HepG2 (cell line): ENCODE data around the gene CD19. TPM values are rescaled to one million over a fixed set of nuclear protein-coding genes. Genes with fewer than 3 reads are reported as not detected.

ENCODE experiments used
- GLI4 ChIP-seq: sonication (generic); formaldehyde crosslinking; IDR thresholded peaks from 2 replicates; pipeline ENCODE4 v1.5.1; 2020; ENCODE audit warnings: missing genetic modification reagents, mild to moderate bottlenecking, moderate library complexity, borderline replicate concordance
- HNRNPK ChIP-seq: fragments of 200-400 bp; formaldehyde crosslinking; IDR thresholded peaks from 2 replicates; pipeline ENCODE4 v1.6.1; 2018; ENCODE audit warnings: low read length, low read depth, moderate library complexity, mild to moderate bottlenecking; ENCODE audit not compliant: poor library complexity, severe bottlenecking
- IKZF1 ChIP-seq: fragments of 450-650 bp; IDR thresholded peaks from 2 replicates; pipeline ENCODE4 v1.7.1; 2016
- KAT7 ChIP-seq: IDR thresholded peaks from 2 replicates; pipeline ENCODE4 v1.6.1; 2018; ENCODE audit warnings: borderline replicate concordance, missing compliant biosample characterization
- KAT8 ChIP-seq: IDR thresholded peaks from 2 replicates; pipeline ENCODE4 v1.6.1; 2016; ENCODE audit warnings: missing genetic modification reagents, missing compliant biosample characterization
- MIXL1 ChIP-seq: IDR thresholded peaks from 2 replicates; pipeline ENCODE4 v1.6.1; 2016
- MTF2 ChIP-seq: sonication (generic); formaldehyde crosslinking; IDR thresholded peaks from 2 replicates; pipeline ENCODE4 v1.5.0; 2020; ENCODE audit warnings: missing genetic modification reagents, borderline replicate concordance
- NR2F2 ChIP-seq: IDR thresholded peaks from 2 replicates; pipeline ENCODE4 v1.6.1; 2012; ENCODE audit warnings: low read depth, inconsistent platforms, borderline replicate concordance
- RORA ChIP-seq: sonication (generic); formaldehyde crosslinking; IDR thresholded peaks from 2 replicates; pipeline ENCODE4 v1.5.0; 2020; ENCODE audit warnings: mild to moderate bottlenecking, missing genetic modification reagents, moderate library complexity
- SIN3A ChIP-seq: IDR thresholded peaks from 2 replicates; pipeline ENCODE4 v1.6.1; 2011; ENCODE audit warnings: low read depth, mild to moderate bottlenecking, control low read depth, low read length, borderline replicate concordance
- SMAD3 ChIP-seq: sonication (generic); formaldehyde crosslinking; IDR thresholded peaks from 2 replicates; pipeline ENCODE4 v1.4.0; 2020; ENCODE audit warnings: missing genetic modification reagents
- SP5 ChIP-seq: IDR thresholded peaks from 2 replicates; pipeline ENCODE4 v1.6.1; 2016; ENCODE audit warnings: low read depth, borderline replicate concordance
- SYNCRIP ChIP-seq: fragments of 200-400 bp; formaldehyde crosslinking; IDR thresholded peaks from 2 replicates; pipeline ENCODE4 v1.6.1; 2018; ENCODE audit warnings: mild to moderate bottlenecking, low read depth, low read length; ENCODE audit not compliant: insufficient read depth
- U2AF1 ChIP-seq: fragments of 200-400 bp; formaldehyde crosslinking; optimal IDR thresholded peaks from 2 replicates; pipeline ENCODE3; 2017; ENCODE audit warnings: mild to moderate bottlenecking, low read depth, low read length
- ZFP90 ChIP-seq: sonication (generic); formaldehyde crosslinking; IDR thresholded peaks from 2 replicates; pipeline ENCODE4 v1.8.0; 2022; ENCODE audit warnings: missing genetic modification reagents, mild to moderate bottlenecking, inconsistent platforms, borderline replicate concordance
- ZNF20 ChIP-seq: sonication (generic); formaldehyde crosslinking; IDR thresholded peaks from 2 replicates; pipeline ENCODE4 v1.4.0; 2020; ENCODE audit warnings: mild to moderate bottlenecking, moderate library complexity, missing genetic modification reagents
- ZNF3 ChIP-seq: IDR thresholded peaks from 2 replicates; pipeline ENCODE4 v1.7.0; 2017; ENCODE audit warnings: inconsistent platforms
- ZNF337 ChIP-seq: sonication (generic); formaldehyde crosslinking; IDR thresholded peaks from 2 replicates; pipeline ENCODE4 v1.5.1; 2020; ENCODE audit warnings: missing genetic modification reagents, low read depth, mild to moderate bottlenecking, borderline replicate concordance
- ZNF432 ChIP-seq: sonication (generic); formaldehyde crosslinking; IDR thresholded peaks from 2 replicates; pipeline ENCODE4 v1.5.0; 2020; ENCODE audit warnings: missing genetic modification reagents, mild to moderate bottlenecking, borderline replicate concordance
- ZNF446 ChIP-seq: sonication (generic); formaldehyde crosslinking; IDR thresholded peaks from 2 replicates; pipeline ENCODE4 v1.5.0; 2020; ENCODE audit warnings: mild to moderate bottlenecking, missing genetic modification reagents
- ZNF644 ChIP-seq: IDR thresholded peaks from 2 replicates; pipeline ENCODE4 v1.6.1; 2016; ENCODE audit warnings: low read depth
- polyA plus RNA-seq, 8 experiments: library from polyadenylated mRNA; depleted of rRNA in 3 of 8; stranded (reverse) in 7 of 8; unstranded in 1 of 8; fragments of >200 nt; fragmentation: Illumina TruSeq in 4 of 8; extraction: Trizol in 4 of 8; gene quantifications; 2 replicates each; pipeline versions ENCODE4 v1.2.1 to v1.2.3, GENCODE V29; 2011 to 2016; ENCODE audit warnings: low read depth in 4 of 8, missing spikeins in 1 of 8, mixed read lengths in 1 of 8; ENCODE audit not compliant: insufficient read depth in 1 of 8
- total RNA-seq, 5 experiments: library from RNA; depleted of rRNA; stranded (reverse); fragments of >200 nt; fragmentation: Illumina TruSeq; extraction: Trizol; gene quantifications; 2 replicates each; pipeline ENCODE4 v1.2.3, GENCODE V29; 2016; ENCODE audit warnings: low read depth in 1 of 5
- TF ChIP-seq, protein P1 (sequence below): sonication (generic); formaldehyde crosslinking; IDR thresholded peaks from 2 replicates; pipeline ENCODE4 v1.4.0; 2020; ENCODE audit warnings: missing genetic modification reagents, borderline replicate concordance
- TF ChIP-seq, protein P2 (sequence below): conservative IDR thresholded peaks from 2 replicates; pipeline ENCODE4 v1.6.1; 2018; ENCODE audit warnings: missing genetic modification reagents
- TF ChIP-seq, protein P3 (sequence below): sonication (generic); formaldehyde crosslinking; IDR thresholded peaks from 2 replicates; pipeline ENCODE4 v1.4.0; 2020; ENCODE audit warnings: missing genetic modification reagents

CD19 gene
- total and polyA plus RNA-seq, 2 of the 13 experiments (the other 11 are each of a cell fraction or from before 2014, with no cell fraction given), result 0.55 to 1.1 TPM

GRCh38 chr16:28924762-28925385 lies 6.9 kb upstream of the CD19 start, which contains the start of gene RABEP2 (continued):
- TF ChIP-seq, protein P1, sequence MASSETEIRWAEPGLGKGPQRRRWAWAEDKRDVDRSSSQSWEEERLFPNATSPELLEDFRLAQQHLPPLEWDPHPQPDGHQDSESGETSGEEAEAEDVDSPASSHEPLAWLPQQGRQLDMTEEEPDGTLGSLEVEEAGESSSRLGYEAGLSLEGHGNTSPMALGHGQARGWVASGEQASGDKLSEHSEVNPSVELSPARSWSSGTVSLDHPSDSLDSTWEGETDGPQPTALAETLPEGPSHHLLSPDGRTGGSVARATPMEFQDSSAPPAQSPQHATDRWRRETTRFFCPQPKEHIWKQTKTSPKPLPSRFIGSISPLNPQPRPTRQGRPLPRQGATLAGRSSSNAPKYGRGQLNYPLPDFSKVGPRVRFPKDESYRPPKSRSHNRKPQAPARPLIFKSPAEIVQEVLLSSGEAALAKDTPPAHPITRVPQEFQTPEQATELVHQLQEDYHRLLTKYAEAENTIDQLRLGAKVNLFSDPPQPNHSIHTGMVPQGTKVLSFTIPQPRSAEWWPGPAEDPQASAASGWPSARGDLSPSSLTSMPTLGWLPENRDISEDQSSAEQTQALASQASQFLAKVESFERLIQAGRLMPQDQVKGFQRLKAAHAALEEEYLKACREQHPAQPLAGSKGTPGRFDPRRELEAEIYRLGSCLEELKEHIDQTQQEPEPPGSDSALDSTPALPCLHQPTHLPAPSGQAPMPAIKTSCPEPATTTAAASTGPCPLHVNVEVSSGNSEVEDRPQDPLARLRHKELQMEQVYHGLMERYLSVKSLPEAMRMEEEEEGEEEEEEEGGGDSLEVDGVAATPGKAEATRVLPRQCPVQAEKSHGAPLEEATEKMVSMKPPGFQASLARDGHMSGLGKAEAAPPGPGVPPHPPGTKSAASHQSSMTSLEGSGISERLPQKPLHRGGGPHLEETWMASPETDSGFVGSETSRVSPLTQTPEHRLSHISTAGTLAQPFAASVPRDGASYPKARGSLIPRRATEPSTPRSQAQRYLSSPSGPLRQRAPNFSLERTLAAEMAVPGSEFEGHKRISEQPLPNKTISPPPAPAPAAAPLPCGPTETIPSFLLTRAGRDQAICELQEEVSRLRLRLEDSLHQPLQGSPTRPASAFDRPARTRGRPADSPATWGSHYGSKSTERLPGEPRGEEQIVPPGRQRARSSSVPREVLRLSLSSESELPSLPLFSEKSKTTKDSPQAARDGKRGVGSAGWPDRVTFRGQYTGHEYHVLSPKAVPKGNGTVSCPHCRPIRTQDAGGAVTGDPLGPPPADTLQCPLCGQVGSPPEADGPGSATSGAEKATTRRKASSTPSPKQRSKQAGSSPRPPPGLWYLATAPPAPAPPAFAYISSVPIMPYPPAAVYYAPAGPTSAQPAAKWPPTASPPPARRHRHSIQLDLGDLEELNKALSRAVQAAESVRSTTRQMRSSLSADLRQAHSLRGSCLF (CRISPR knock-in tag), result no peak
- TF ChIP-seq U2AF1, result no peak
- no peak for TF ChIP-seq ZNF644 (CRISPR knock-in tag)
- TF ChIP-seq SMAD3 (CRISPR knock-in tag), result no peak
- TF ChIP-seq NR2F2, result no peak
- peak; percentile 75 for TF ChIP-seq SP5 (CRISPR knock-in tag)
- no peak for TF ChIP-seq MTF2 (CRISPR knock-in tag)
- TF ChIP-seq, protein P2, sequence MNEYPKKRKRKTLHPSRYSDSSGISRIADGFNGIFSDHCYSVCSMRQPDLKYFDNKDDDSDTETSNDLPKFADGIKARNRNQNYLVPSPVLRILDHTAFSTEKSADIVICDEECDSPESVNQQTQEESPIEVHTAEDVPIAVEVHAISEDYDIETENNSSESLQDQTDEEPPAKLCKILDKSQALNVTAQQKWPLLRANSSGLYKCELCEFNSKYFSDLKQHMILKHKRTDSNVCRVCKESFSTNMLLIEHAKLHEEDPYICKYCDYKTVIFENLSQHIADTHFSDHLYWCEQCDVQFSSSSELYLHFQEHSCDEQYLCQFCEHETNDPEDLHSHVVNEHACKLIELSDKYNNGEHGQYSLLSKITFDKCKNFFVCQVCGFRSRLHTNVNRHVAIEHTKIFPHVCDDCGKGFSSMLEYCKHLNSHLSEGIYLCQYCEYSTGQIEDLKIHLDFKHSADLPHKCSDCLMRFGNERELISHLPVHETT (CRISPR knock-in tag), result peak; percentile 96
- TF ChIP-seq ZNF337, result no peak
- no peak for TF ChIP-seq ZNF446 (CRISPR knock-in tag)
- no peak for TF ChIP-seq GLI4
- no peak for TF ChIP-seq KAT7 (CRISPR knock-in tag)
- TF ChIP-seq ZNF20 (CRISPR knock-in tag), result no peak
- peak; percentile 64 for TF ChIP-seq KAT8 (CRISPR knock-in tag)
- TF ChIP-seq ZNF432 (CRISPR knock-in tag), result no peak
- TF ChIP-seq IKZF1, result no peak
- TF ChIP-seq, protein P3, sequence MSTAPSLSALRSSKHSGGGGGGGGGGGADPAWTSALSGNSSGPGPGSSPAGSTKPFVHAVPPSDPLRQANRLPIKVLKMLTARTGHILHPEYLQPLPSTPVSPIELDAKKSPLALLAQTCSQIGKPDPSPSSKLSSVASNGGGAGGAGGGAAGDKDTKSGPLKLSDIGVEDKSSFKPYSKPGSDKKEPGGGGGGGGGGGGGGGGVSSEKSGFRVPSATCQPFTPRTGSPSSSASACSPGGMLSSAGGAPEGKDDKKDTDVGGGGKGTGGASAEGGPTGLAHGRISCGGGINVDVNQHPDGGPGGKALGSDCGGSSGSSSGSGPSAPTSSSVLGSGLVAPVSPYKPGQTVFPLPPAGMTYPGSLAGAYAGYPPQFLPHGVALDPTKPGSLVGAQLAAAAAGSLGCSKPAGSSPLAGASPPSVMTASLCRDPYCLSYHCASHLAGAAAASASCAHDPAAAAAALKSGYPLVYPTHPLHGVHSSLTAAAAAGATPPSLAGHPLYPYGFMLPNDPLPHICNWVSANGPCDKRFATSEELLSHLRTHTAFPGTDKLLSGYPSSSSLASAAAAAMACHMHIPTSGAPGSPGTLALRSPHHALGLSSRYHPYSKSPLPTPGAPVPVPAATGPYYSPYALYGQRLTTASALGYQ (CRISPR knock-in tag), result 0 out of 2 replicates have a peak, but pooled peaks have one; percentile 53
- TF ChIP-seq SIN3A, result peak; percentile 46; the same call in 1 of the 2 replicates
- TF ChIP-seq ZFP90, result no peak
- no peak for TF ChIP-seq MIXL1 (CRISPR knock-in tag)
- TF ChIP-seq SYNCRIP, result no peak
- TF ChIP-seq ZNF3 (CRISPR knock-in tag), result no peak
- TF ChIP-seq HNRNPK, result peak; percentile 87
- no peak for TF ChIP-seq RORA (CRISPR knock-in tag)
